AG09319 (cell line): ENCODE results near the gene ONECUT3.

Experiments
- DNase-seq: peaks from one replicate; pipeline ENCODE4 v3.0.0-alpha.2; 2010; ENCODE audit warnings: low read depth; ENCODE audit errors: extremely low read depth
- CTCF ChIP-seq: IDR thresholded peaks from 2 replicates; pipeline ENCODE4 v1.5.1; 2011; ENCODE audit warnings: low read depth, mild to moderate bottlenecking, inconsistent platforms, low read length, moderate library complexity

ONECUT3 gene

GRCh38 chr19:1818549-1819195 lies 65.4 kb downstream of the ONECUT3 start:
- DNase-seq: no peak
- TF ChIP-seq CTCF: no peak

- no peak for DNase-seq
- TF ChIP-seq CTCF: no peak
These were observed 66.3 kb downstream of the ONECUT3 start for GRCh38 chr19:1819341-1820255.

GRCh38 chr19:1822210-1822609 lies 68.9 kb downstream of the ONECUT3 start:
- DNase-seq: no peak
- no peak for TF ChIP-seq CTCF

GRCh38 chr19:1823020-1823419 lies 69.7 kb downstream of the ONECUT3 start:
- TF ChIP-seq CTCF: no peak
- no peak for DNase-seq

- no peak for DNase-seq
- TF ChIP-seq CTCF: no peak
These were observed 70.4 kb downstream of the ONECUT3 start for GRCh38 chr19:1823539-1824251.

GRCh38 chr19:1824252-1824622 lies 70.9 kb downstream of the ONECUT3 start:
- no peak for TF ChIP-seq CTCF
- no peak for DNase-seq
